Erythroblast (primary cell): Measurements from ENCODE around the gene FBXO3.

Experiments used
- GATA1 ChIP-seq: IDR thresholded peaks from 2 replicates; pipeline ENCODE4 v1.6.1; 2011; ENCODE audit warnings: low read depth, mild to moderate bottlenecking, control low read depth, low read length, moderate library complexity
- POLR2A ChIP-seq: IDR thresholded peaks from 2 replicates; pipeline ENCODE4 v1.6.1; 2011; ENCODE audit warnings: mild to moderate bottlenecking, low read length

DNA sequence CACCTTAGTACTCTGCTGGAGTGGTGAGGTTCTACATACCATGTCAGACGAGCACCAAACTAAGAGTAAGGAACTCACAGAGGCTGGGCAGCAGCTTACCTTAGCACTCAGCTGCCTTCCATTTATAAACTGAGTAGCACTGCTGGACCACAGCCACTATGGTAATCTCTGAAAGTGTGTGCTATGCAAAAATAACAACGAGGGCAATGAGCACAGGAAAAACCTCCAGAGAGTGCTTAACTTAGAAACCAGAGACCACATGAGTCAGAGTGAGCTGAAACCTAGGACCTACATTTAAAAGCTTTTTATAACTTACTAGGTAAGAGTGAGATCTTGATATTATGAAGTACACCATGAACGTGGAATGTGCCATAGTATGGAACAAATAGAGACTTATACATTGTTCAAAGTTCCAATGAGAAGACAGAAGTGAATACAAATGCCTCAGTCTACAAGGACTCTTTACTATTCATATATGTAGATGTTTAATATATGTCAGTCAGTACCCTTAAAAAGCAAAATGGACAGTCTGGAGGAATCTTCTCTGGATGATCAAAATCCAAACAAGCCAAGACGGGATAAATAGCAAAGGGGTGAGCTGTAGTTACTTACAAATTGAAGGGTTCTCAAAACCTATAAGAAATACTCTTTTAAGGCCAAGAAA, 20.9 kb downstream of the FBXO3 start:
- TF ChIP-seq POLR2A (no peak), GATA1 (no peak)
